ENCODE measurements around the gene AHDC1. TPM values are rescaled to one million over a fixed set of nuclear protein-coding genes. Genes with fewer than 3 reads are reported as not detected.
A peak's percentile ranks its signal among the peaks of the same experiment; 100 is the strongest.

The AHDC1 gene
- total and polyA plus RNA-seq, 10 of the 15 experiments (the other 5 are each of a cell fraction or from before 2014, with no cell fraction given), result 0.21 to 13.0 (median 1.4) TPM

DNA sequence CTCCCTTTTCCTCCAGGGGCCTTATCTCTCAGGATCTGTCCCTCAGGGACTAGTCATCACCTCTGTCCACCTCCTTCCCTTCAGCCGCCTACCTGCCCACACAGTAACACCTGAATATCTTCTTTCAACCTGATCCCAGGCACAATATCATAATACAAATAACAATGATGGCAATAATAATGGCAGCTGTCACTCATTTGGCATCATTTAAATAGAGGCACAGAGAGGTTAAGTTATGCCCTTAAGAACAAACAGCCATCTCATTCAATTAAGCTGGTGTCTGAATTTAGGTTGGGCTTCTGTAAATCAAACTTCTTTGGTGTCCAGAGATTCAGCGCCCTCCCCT, 47.5 kb downstream of the AHDC1 start:
- no TSS peak for BruUV-seq (replicated peaks)
- Histone ChIP-seq H3K36me3 (ENCODE audit: control insufficient read depth in 2 of 2, insufficient read depth in 2 of 2, low read length in 1 of 2) (peaks cover 0 to 7% of the 10 kb centered on the region in 2 experiments; a peak in 2 of 4 replicates), H3K4me1 (ENCODE audit: control insufficient read depth, insufficient read depth, low read length) (peaks cover 16% of the 10 kb centered on the region), H3K79me2 (ENCODE audit: control insufficient read depth, insufficient read depth, low read length) (no peaks in the 10 kb centered on the region; the same call in 1 of the 2 replicates), H3K4me3 (no peak overlapping the region), H3K4me2 (ENCODE audit: control insufficient read depth, insufficient read depth) (peak overlapping the region; percentile 58; the same call in 1 of the 2 replicates), H2AFZ (ENCODE audit: control insufficient read depth, low read depth, low read length) (peak overlapping the region; percentile 21; the same call in 1 of the 2 replicates), H3K27me3 (replicated peaks in 1 of 2; ENCODE audit: control insufficient read depth in 2 of 2, insufficient read depth in 2 of 2, low read length in 1 of 2) (no peaks in the 10 kb centered on the region), H3K9ac (ENCODE audit: control insufficient read depth, insufficient read depth, low read length) (no peak overlapping the region), H3K27ac (ENCODE audit: control insufficient read depth, insufficient read depth) (peak overlapping the region; percentile 18; the same call in 1 of the 2 replicates), H3K9me3 (replicated peaks; ENCODE audit: control insufficient read depth, insufficient read depth, low read length) (no peaks in the 10 kb centered on the region), H4K20me1 (ENCODE audit: control insufficient read depth, insufficient read depth) (no peaks in the 10 kb centered on the region)
- DNase-seq (ENCODE audit: low read depth, low spot score), result no peak
- POLR2A ChIA-PET, result interaction anchor here (0.6 to 1.7 kb wide), 8 partner anchors 9 to 274 kb away, joined by 3 to 6 read pairs (median 4); partner anchors contain the start of genes AHDC1 and PPP1R8
- FAIRE-seq, result no peak
- peak; percentile 6; the same call in 1 of the 3 replicates for ATAC-seq
- SMC1A ChIA-PET (ENCODE audit: uncharacterized antibody, unreplicated experiment), result interaction anchor here (0.5 to 5.8 kb wide), 28 partner anchors 13 to 278 kb away, joined by 3 to 70 read pairs (median 4); partner anchors contain the start of gene AHDC1
- in situ Hi-C loops (cut with MboI), result loop anchor here (5.0 kb wide), 1 partner anchor 106 kb away; no protein-coding TSS in a partner anchor
- 26% methylated on average over 2 of the region's 2 CpGs for WGBS (ENCODE audit: insufficient coverage, insufficient replicate concordance, low lambda C conversion rate, missing lambda C conversion rate)
- CTCF ChIA-PET, result interaction anchor here (0.5 to 6.7 kb wide), 61 partner anchors 9 to 939 kb away, joined by 3 to 132 read pairs (median 4); partner anchors contain the start of genes AHDC1, IFI6, STX12 and SYTL1
- intact Hi-C loops (cut with micrococcal nuclease; ENCODE audit: unreplicated experiment), result loop anchor here (2.0 kb wide), 2 partner anchors 50 to 106 kb away; no protein-coding TSS in a partner anchor
- RAD21 ChIA-PET (ENCODE audit: unreplicated experiment), result interaction anchor here (0.7 to 6.8 kb wide), 29 partner anchors 9 to 217 kb away, joined by 3 to 181 read pairs (median 4); partner anchors contain the start of genes AHDC1, FAM76A and WASF2
- no peak for TF ChIP-seq SMAD1 (IDR thresholded peaks at IDR 0.05; ENCODE audit: low read depth, partially characterized antibody)
- TF ChIP-seq ZNF622 (IDR thresholded peaks at IDR 0.05), result no peak
- no peak for TF ChIP-seq MYB (IDR thresholded peaks at IDR 0.05; ENCODE audit: borderline replicate concordance, low read depth, low read length)
- TF ChIP-seq HDGF (IDR thresholded peaks at IDR 0.05), result no peak
- TF ChIP-seq, protein P1, sequence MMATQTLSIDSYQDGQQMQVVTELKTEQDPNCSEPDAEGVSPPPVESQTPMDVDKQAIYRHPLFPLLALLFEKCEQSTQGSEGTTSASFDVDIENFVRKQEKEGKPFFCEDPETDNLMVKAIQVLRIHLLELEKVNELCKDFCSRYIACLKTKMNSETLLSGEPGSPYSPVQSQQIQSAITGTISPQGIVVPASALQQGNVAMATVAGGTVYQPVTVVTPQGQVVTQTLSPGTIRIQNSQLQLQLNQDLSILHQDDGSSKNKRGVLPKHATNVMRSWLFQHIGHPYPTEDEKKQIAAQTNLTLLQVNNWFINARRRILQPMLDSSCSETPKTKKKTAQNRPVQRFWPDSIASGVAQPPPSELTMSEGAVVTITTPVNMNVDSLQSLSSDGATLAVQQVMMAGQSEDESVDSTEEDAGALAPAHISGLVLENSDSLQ (IDR thresholded peaks at IDR 0.05), result peak; percentile 85
- no peak for TF ChIP-seq BACH1 (IDR thresholded peaks at IDR 0.05; ENCODE audit: borderline replicate concordance)
- TF ChIP-seq IKZF2 (IDR thresholded peaks at IDR 0.05), result no peak
- TF ChIP-seq BHLHE40 (IDR thresholded peaks at IDR 0.05; ENCODE audit: borderline replicate concordance in 1 of 2, low read depth in 2 of 2, low read length in 1 of 2), result no peak
- TF ChIP-seq KLF5 (IDR thresholded peaks at IDR 0.05; ENCODE audit: partially characterized antibody), result no peak
- no peak for TF ChIP-seq RFX5 (IDR thresholded peaks at IDR 0.05; ENCODE audit: low read depth, low read length)
- TF ChIP-seq TARDBP (IDR thresholded peaks at IDR 0.05; ENCODE audit: borderline replicate concordance), result no peak
- TF ChIP-seq BCL11A (IDR thresholded peaks at IDR 0.05; ENCODE audit: low read depth, low read length), result no peak
- TF ChIP-seq NBN (IDR thresholded peaks at IDR 0.05), result 0 out of 2 replicates have a peak, but pooled peaks have one; percentile 22
- TF ChIP-seq SMAD5 (IDR thresholded peaks at IDR 0.05; ENCODE audit: low read depth), result no peak
- 0 out of 2 replicates have a peak, but pooled peaks have one; percentile 44 for TF ChIP-seq NFXL1 (IDR thresholded peaks at IDR 0.05; ENCODE audit: borderline replicate concordance)
- no peak for TF ChIP-seq NR2F1 (conservative IDR thresholded peaks at IDR 0.05)
- no peak for TF ChIP-seq CHD2 (IDR thresholded peaks at IDR 0.05; ENCODE audit: borderline replicate concordance, low read depth, low read length)
- TF ChIP-seq JUNB (IDR thresholded peaks at IDR 0.05), result no peak
- TF ChIP-seq SREBF1 (IDR thresholded peaks at IDR 0.05; ENCODE audit: low read length), result no peak
- TF ChIP-seq RAD51 (IDR thresholded peaks at IDR 0.05), result no peak
- TF ChIP-seq CREB1 (IDR thresholded peaks at IDR 0.05; ENCODE audit: low read depth), result no peak
- TF ChIP-seq DPF2 (IDR thresholded peaks at IDR 0.05), result no peak
